NCI-H1694 treated with DMSO at 0.1 percent for 48 hours (cell line): ENCODE results near the gene LCN6.

ENCODE experiments used
- DNase-seq: peaks from one replicate; lab custom pipeline; 2025; lab: John Stamatoyannopoulos, UW

LCN6 gene

GRCh38 chr9:136743639-136744211 lies 4.6 kb downstream of the LCN6 start:
- no peak for DNase-seq

GRCh38 chr9:136742591-136743391 lies 5.5 kb downstream of the LCN6 start, which contains the start of gene LCN10:
Gene LCN10 (minus strand): TSS chr9:136742940. CDS start chr9:136742903, 37 bp downstream.
- no peak for DNase-seq

- no peak for DNase-seq
These were observed 6.3 kb downstream of the LCN6 start for GRCh38 chr9:136741883-136742571.

- DNase-seq: no peak
These were observed 7.1 kb downstream of the LCN6 start for GRCh38 chr9:136740971-136741882.

GRCh38 chr9:136740491-136740890 lies 7.8 kb downstream of the LCN6 start:
- DNase-seq: no peak

GRCh38 chr9:136740069-136740468 lies 8.3 kb downstream of the LCN6 start:
- no peak for DNase-seq

GRCh38 chr9:136739509-136739908 lies 8.8 kb downstream of the LCN6 start:
- no peak for DNase-seq

GRCh38 chr9:136738960-136739359 lies 9.4 kb downstream of the LCN6 start:
- no peak for DNase-seq

GRCh38 chr9:136735812-136736480 lies 12.4 kb downstream of the LCN6 start:
- no peak for DNase-seq

GRCh38 chr9:136734837-136735496 lies 13.4 kb downstream of the LCN6 start:
- no peak for DNase-seq

- no peak for DNase-seq
These were observed 14.7 kb downstream of the LCN6 start for GRCh38 chr9:136733611-136734010.

- DNase-seq: no peak
These were observed 15.7 kb downstream of the LCN6 start for GRCh38 chr9:136732444-136733178.

GRCh38 chr9:136729926-136730325 lies 18.4 kb downstream of the LCN6 start:
- no peak for DNase-seq

- no peak for DNase-seq
These were observed 19.2 kb downstream of the LCN6 start for GRCh38 chr9:136729144-136729543.

GRCh38 chr9:136728548-136729123 lies 19.7 kb downstream of the LCN6 start:
- no peak for DNase-seq

GRCh38 chr9:136728080-136728547 lies 20.2 kb downstream of the LCN6 start:
- peak; percentile 53 for DNase-seq

GRCh38 chr9:136726631-136727191 lies 21.6 kb downstream of the LCN6 start:
- DNase-seq: no peak

- DNase-seq: no peak
These were observed 22.2 kb downstream of the LCN6 start for GRCh38 chr9:136726118-136726517.

- no peak for DNase-seq
These were observed 22.7 kb downstream of the LCN6 start for GRCh38 chr9:136725612-136726011.
